Heart left ventricle (tissue), 16 donors: ENCODE results near the gene HIP1. TPM values are rescaled to one million over a fixed set of nuclear protein-coding genes. Genes with fewer than 3 reads are reported as not detected.
A peak's percentile ranks its signal among the peaks of the same experiment; 100 is the strongest.

Experiments
- ATAC-seq, 4 donors: fragments of 200-7000 bp; cut with Tn5 transposase; one replicate each; pipeline ENCODE4 v1.9.1; 2020 to 2022; ENCODE audit warnings: moderate library complexity in 4 of 4, mild to moderate bottlenecking in 3 of 4, moderate number of reproducible peaks in 1 of 4
- DNase-seq, 5 donors: peaks; one replicate each; pipeline ENCODE4 v3.0.0-alpha.2; 2020
- H3K27ac ChIP-seq, 12 donors: fragments of 200-600 bp; sonication (generic) in 4 of 12; one replicate each; pipeline versions ENCODE4 v1.5.0 to v1.8.0; 2016 to 2022; ENCODE audit warnings: mild to moderate bottlenecking in 2 of 12
- H3K27me3 ChIP-seq, 9 donors: fragments of 200-600 bp; sonication (generic) in 2 of 9; one replicate each; pipeline versions ENCODE4 v1.5.1 to v1.8.0; 2016 to 2022; ENCODE audit warnings: mild to moderate bottlenecking in 3 of 9
- H3K36me3 ChIP-seq, 9 donors: fragments of 200-600 bp; sonication (generic) in 2 of 9; one replicate each; pipeline versions ENCODE4 v1.5.0 to v1.8.0; 2018 to 2022; ENCODE audit warnings: mild to moderate bottlenecking in 2 of 9
- H3K4me1 ChIP-seq, 12 donors: fragments of 200-600 bp; sonication (generic) in 4 of 12; one replicate each; pipeline versions ENCODE4 v1.5.0 to v1.8.0; 2016 to 2022; ENCODE audit warnings: mild to moderate bottlenecking in 3 of 12
- H3K4me3 ChIP-seq, 12 donors: fragments of 200-600 bp; sonication (generic) in 4 of 12; one replicate each; pipeline versions ENCODE4 v1.5.0 to v1.8.0; 2017 to 2022; ENCODE audit warnings: mild to moderate bottlenecking in 9 of 12, moderate library complexity in 4 of 12
- H3K9me3 ChIP-seq, 12 donors: fragments of 200-600 bp; sonication (generic) in 4 of 12; one replicate each; pipeline versions ENCODE4 v1.5.0 to v1.8.0; 2016 to 2022; ENCODE audit warnings: mild to moderate bottlenecking in 1 of 12
- CTCF ChIP-seq, 12 donors: fragments of 200-600 bp; sonication (generic) in 4 of 12; IDR thresholded peaks; one replicate each; pipeline versions ENCODE4 v1.5.0 to v1.8.0; 2018 to 2022; ENCODE audit warnings: antibody characterized with exemption in 12 of 12, mild to moderate bottlenecking in 5 of 12
- POLR2A ChIP-seq, 2 donors: fragments of 450-650 bp; IDR thresholded peaks; one replicate each; pipeline ENCODE4 v1.6.1; 2017; ENCODE audit warnings: antibody characterized with exemption in 2 of 2, mild to moderate bottlenecking in 2 of 2, moderate library complexity in 2 of 2
- WGBS, 4 donors: extraction: QIAGEN DNeasy Blood & Tissue Kit in 2 of 4; methylation state at CpG; one replicate each; pipeline versions ENCODE4 v1.1.5 to v1.1.7; 2013 to 2018; 5-methylcytosine and 5-hydroxymethylcytosine counted together
- intact Hi-C, 10 donors: fragments of 100-400 bp; cut with DNase I; formaldehyde crosslinking; loops; one replicate each; pipeline versions ENCODE4 v1.11.1 to v1.14.2; 2022
- polyA plus RNA-seq, 2 donors: library from polyadenylated mRNA; stranded (reverse); fragments of 200-250 nt; gene quantifications; one replicate each; pipeline ENCODE4 v1.2.3, GENCODE V29; 2013
- total RNA-seq, 9 donors: library from RNA; depleted of rRNA in 2 of 9; stranded (reverse); fragments of >200 nt in 2 of 9; fragmentation: NEBNext Ultra II Directional in 3 of 9; extraction: Animal tissue kit (Norgen Biotek cat#: 25700) in 3 of 9; gene quantifications; one replicate each; pipeline versions ENCODE4 v1.1.0 to v1.2.4, GENCODE V29; 2016 to 2023
- donor health status: ischemic (EF 13 %, LVEDD 7.1; RV severe dilation, severe dysfunction).
- donor health status: healthy with polysubstance abuse.
- donor health status: DM: no; HTN: yes; CAD: no.
- donor health status: DM: no; HTN: no; CAD: no.
- donor health status: ischemic (EF 25% LVEDD 6.9; RV normal size, moderate dysfunction).
- donor health status: ischemic (EF 25% LVEDD 5.7; RV mildly dilated, moderate dysfunction).
- donor health status: healthy.
- donor health status: DM: yes; HTN: yes; CAD: no.
- donor health status: ischemic (EF 35%, LVEDD 5.7; RV mildly dilated, moderate dysfunction).
- donor health status: nonischemic (EF 11% LVEDD 7.7; RV severe dilation, severe dysfunction).
- donor health status: DM: yes; HTN: yes; CAD: no.
- donor health status: PGD.
- donor health status: ischemic (EF 29% LVEDD 5.4; RV normal size, mild dysfunction).
- donor health status: nonischemic (EF 23%, LVEDD 6.1; RV moderate dilation, normal function).

Gene HIP1
- total and polyA plus RNA-seq, 11 donors: 5.9 to 36.4 (median 21.8) TPM

DNA sequence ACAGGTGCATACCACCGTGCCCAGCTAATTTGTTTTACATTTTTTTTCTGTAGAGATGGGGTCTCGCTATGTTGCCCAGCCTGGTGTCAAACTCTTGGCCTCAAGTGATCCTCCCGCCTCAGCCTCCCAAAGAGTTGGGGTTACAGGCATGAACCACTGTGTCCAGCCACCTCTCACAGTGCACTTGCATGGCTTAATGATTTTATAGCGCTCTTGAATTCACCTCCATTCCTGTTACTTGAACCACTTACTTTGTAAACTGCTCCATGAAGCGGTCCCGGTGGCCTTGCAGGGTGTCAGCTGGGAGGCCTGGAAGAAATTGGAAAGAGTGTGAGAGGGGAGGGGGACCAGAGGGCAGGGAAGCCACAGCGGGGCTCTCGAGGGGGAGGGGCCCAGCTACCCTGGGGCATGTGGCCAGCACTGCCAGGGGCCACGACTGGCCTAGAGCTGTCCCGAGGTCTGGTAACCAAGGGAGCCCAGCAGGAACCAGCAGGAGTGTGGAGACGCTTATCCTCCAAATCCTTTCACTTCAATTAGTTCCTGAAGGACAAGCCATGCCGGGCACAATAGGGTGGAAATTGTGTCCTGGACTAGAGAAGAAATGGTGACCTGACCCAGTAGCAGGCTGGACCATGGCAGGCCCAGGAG, 170.7 kb downstream of the HIP1 start:
- TF ChIP-seq CTCF (IDR thresholded peaks at IDR 0.05): no peak
- DNase-seq (no peak), ATAC-seq (no peak)
- intact Hi-C loops: loop anchor here in 1 of 10 donors (5.0 kb wide), 1 partner anchor 74 kb away; no protein-coding TSS in a partner anchor
- 88 to 96% (median 89%) methylated on average over 12 of the region's 12 CpGs for WGBS, 4 donors
- Histone ChIP-seq H3K27me3 (no peaks in the 10 kb centered on the region), H3K4me3 (no peak overlapping the region), H3K9me3 (no peaks in the 10 kb centered on the region), H3K27ac (no peak overlapping the region), H3K4me1 (peaks cover 0 to 27% (median 11%) of the 10 kb centered on the region in 12 donors), H3K36me3 (peaks cover 0 to 86% (median 51%) of the 10 kb centered on the region in 9 donors)

- Histone ChIP-seq H3K27ac (peak overlapping the region; percentile 62 to 88 (median 76)), H3K4me3 (no peak overlapping the region), H3K9me3 (no peaks in the 10 kb centered on the region), H3K27me3 (no peaks in the 10 kb centered on the region), H3K36me3 (peaks cover 0 to 89% (median 56%) of the 10 kb centered on the region in 9 donors), H3K4me1 (peaks cover 0 to 27% (median 11%) of the 10 kb centered on the region in 12 donors)
- TF ChIP-seq POLR2A (IDR thresholded peaks at IDR 0.05): no peak
- WGBS, 4 donors: 48 to 60% (median 57%) methylated on average over 6 of the region's 6 CpGs
- intact Hi-C loops: loop anchor here in 1 of 10 donors (5.0 kb wide), 1 partner anchor 77 kb away; no protein-coding TSS in a partner anchor
- peak in 4 of 5 donors; percentile 32 to 71 (median 42) for DNase-seq
- peak; percentile 57 to 86 (median 68) for ATAC-seq
These were observed 173.5 kb downstream of the HIP1 start for GRCh38 chr7:75565132-75565837.

DNA sequence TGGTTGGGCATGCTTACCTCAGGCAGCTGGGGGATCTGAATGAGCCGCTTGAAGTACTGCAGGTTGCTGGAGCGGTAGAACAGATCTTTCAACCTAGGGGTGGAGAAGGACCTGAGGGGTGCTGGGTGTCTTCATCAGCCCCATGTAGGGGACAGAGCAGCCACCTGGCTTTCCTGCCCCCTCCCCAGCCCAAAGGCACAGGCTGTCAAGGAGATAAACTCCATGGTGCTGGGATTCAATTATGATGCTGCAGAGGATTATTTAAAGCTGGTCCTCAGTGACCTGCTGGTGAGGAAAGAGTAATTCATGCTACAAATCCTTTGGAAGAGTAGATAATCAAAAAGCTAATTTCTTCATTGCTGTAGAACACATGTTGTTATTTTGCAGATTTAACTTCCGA, 175.6 kb downstream of the HIP1 start:
- ATAC-seq: no peak
- Histone ChIP-seq H3K4me3 (no peak overlapping the region), H3K9me3 (no peaks in the 10 kb centered on the region), H3K27ac (no peak overlapping the region), H3K36me3 (peaks cover 0 to 90% (median 71%) of the 10 kb centered on the region in 9 donors), H3K4me1 (peaks cover 0 to 19% (median 11%) of the 10 kb centered on the region in 12 donors), H3K27me3 (no peaks in the 10 kb centered on the region)
- TF ChIP-seq CTCF (IDR thresholded peaks at IDR 0.05): no peak
- TF ChIP-seq POLR2A (IDR thresholded peaks at IDR 0.05): no peak
- DNase-seq: no peak
- WGBS, 4 donors: 96 to 100% (median 98%) methylated on average over 1 to 3 of the region's 3 CpGs
- intact Hi-C loops: no loop called here

GRCh38 chr7:75559976-75560365, 178.8 kb downstream of the HIP1 start:
- no peak for DNase-seq
- ATAC-seq: no peak
- WGBS, 4 donors: 91 to 93% (median 91%) methylated on average over 5 to 6 of the region's 6 CpGs
- H3K27ac ChIP-seq: no peak overlapping the region
- intact Hi-C loops: no loop called here
- H3K9me3 ChIP-seq: no peaks in the 10 kb centered on the region
- no peak overlapping the region for H3K4me3 ChIP-seq
- peaks cover 0 to 7% (median 2%) of the 10 kb centered on the region in 12 donors for H3K4me1 ChIP-seq
- no peaks in the 10 kb centered on the region for H3K27me3 ChIP-seq
- no peak for TF ChIP-seq CTCF (IDR thresholded peaks at IDR 0.05)
- TF ChIP-seq POLR2A (IDR thresholded peaks at IDR 0.05): no peak
- peaks cover 0 to 98% (median 80%) of the 10 kb centered on the region in 9 donors for H3K36me3 ChIP-seq
